Type B pancreatic cell (in vitro differentiated cells): ENCODE results near the gene SETD3. TPM values are rescaled to one million over a fixed set of nuclear protein-coding genes. Genes with fewer than 3 reads are reported as not detected.

ENCODE experiments used
- DNase-seq: peaks from one replicate; pipeline ENCODE4 v3.0.0; 2021; ENCODE audit warnings: mixed read lengths; ENCODE audit not compliant: unreplicated experiment; ENCODE audit errors: extremely low spot score
- H3K27ac Mint-ChIP-seq: 2 replicates; pipeline ENCODE4 v1.8.0; 2021; ENCODE audit warnings: mild to moderate bottlenecking, mixed read lengths
- H3K27me3 Mint-ChIP-seq: 2 replicates; pipeline ENCODE4 v1.8.0; 2021; ENCODE audit warnings: mixed read lengths
- H3K36me3 Mint-ChIP-seq: 2 replicates; pipeline ENCODE4 v1.8.0; 2021; ENCODE audit warnings: mixed read lengths
- H3K4me1 Mint-ChIP-seq: one replicate; pipeline ENCODE4 v1.8.0; 2021; ENCODE audit warnings: mixed read lengths; ENCODE audit not compliant: unreplicated experiment
- H3K4me3 Mint-ChIP-seq: 2 replicates; pipeline ENCODE4 v1.8.0; 2021; ENCODE audit warnings: mild to moderate bottlenecking, mixed read lengths
- H3K9me3 Mint-ChIP-seq: 2 replicates; pipeline ENCODE4 v1.8.0; 2021; ENCODE audit warnings: mixed read lengths
- total RNA-seq: library from RNA; stranded (reverse); gene quantifications from 2 replicates; pipeline ENCODE4 v1.2.1, GENCODE V29; 2021; ENCODE audit warnings: low replicate concordance
- TF ChIP-seq, protein P1 (sequence below): fragments of 200-600 bp; sonication (generic); conservative IDR thresholded peaks from 2 replicates; pipeline ENCODE4 v1.5.0; 2021; ENCODE audit warnings: antibody characterized with exemption, mild to moderate bottlenecking

Gene SETD3
- total RNA-seq, 1 donor from 2014 or later: 50.2 TPM

DNA sequence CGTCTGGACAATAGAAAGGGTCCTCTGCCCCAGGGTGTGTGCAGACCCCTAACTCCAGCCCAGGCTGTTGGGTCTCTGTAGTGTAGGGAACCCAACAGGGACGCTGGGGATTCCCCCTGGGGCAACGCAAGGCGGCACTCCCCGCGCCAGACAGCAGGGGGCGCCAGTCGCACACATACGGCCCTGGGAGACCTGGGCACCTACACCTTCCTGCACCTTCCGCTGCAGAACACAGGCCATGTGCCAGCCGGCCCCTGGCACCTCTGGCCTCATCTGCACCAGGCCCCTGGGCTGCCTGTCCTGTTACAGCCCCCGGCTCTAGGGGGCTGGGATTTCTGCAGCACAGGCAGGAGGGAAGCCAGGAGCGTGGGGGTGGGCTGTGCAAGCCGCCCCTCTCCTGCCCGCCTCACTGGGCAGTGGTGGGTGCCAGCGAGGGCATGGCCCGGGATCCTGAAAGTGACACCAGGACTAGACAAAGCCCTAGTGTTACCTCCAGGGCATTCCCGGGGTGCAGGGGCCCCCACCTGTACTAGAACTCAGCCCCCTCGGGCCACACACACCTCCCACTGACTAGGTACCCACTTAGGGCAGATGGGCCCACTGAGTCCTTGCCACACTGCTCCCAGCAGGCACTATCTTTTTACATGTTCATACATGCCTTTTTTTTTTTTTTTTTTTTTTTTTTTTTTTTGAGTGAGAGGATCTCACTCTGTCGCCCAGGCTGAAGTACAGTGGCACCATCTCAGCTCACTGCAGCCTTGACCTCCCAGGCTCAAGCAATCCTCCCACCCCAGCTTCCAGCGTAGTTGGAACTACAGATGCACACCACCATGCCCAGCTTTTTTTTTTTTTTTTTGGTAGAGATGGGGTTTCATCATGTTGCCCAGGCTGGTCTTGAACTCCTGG is 38.0 kb upstream of the SETD3 start:
- TF ChIP-seq, protein P1, sequence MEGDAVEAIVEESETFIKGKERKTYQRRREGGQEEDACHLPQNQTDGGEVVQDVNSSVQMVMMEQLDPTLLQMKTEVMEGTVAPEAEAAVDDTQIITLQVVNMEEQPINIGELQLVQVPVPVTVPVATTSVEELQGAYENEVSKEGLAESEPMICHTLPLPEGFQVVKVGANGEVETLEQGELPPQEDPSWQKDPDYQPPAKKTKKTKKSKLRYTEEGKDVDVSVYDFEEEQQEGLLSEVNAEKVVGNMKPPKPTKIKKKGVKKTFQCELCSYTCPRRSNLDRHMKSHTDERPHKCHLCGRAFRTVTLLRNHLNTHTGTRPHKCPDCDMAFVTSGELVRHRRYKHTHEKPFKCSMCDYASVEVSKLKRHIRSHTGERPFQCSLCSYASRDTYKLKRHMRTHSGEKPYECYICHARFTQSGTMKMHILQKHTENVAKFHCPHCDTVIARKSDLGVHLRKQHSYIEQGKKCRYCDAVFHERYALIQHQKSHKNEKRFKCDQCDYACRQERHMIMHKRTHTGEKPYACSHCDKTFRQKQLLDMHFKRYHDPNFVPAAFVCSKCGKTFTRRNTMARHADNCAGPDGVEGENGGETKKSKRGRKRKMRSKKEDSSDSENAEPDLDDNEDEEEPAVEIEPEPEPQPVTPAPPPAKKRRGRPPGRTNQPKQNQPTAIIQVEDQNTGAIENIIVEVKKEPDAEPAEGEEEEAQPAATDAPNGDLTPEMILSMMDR: peak; percentile 97
- peaks cover 20% of the 10 kb centered on the region for H3K4me1 Mint-ChIP-seq
- H3K36me3 Mint-ChIP-seq: no peaks in the 10 kb centered on the region
- no peaks in the 10 kb centered on the region for H3K9me3 Mint-ChIP-seq
- no peaks in the 10 kb centered on the region for H3K27me3 Mint-ChIP-seq
- peak; percentile 86 for DNase-seq
- H3K27ac Mint-ChIP-seq: peak overlapping the region; percentile 59
- H3K4me3 Mint-ChIP-seq: no peak overlapping the region

DNA sequence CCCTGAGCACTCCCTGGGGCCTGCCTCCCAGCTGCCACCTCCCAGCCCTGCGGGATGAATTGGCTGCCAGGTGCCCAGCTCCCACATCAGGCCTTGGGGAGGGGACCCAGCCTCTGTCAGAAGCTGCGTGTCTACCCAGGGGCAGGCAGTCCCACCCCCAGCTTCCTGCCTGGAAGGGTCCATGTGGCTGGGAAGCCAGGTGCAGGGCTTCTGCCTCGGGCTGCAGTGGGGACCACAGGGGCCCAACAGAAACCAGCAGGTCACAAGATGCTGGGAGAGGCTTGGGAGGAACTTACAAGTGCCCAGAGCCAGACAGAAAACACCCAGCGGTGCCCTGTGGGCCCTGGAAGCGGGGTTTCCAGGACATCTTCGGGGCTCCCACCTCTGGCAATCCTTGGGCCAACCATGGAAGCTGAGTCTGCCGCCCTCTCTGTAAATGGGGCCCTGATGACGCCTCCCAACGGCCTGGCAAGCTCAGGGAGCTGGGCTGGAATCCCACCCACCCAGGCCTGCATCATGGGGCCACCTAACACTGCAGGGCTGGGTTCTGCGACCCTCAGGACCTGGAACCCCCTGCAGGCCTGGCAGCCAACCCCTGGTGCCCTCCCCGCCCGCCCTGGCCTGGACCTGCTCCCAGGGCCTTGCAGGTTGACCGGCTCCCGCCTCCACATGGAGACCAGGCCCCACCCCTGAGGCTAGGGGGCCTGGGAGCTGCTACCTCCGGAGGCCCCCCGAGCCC is 37.2 kb upstream of the SETD3 start:
- Mint-ChIP-seq H3K27ac (no peak overlapping the region), H3K4me1 (peaks cover 18% of the 10 kb centered on the region), H3K4me3 (no peak overlapping the region), H3K9me3 (no peaks in the 10 kb centered on the region), H3K36me3 (no peaks in the 10 kb centered on the region), H3K27me3 (no peaks in the 10 kb centered on the region)
- TF ChIP-seq, protein P1: no peak
- no peak for DNase-seq

DNA sequence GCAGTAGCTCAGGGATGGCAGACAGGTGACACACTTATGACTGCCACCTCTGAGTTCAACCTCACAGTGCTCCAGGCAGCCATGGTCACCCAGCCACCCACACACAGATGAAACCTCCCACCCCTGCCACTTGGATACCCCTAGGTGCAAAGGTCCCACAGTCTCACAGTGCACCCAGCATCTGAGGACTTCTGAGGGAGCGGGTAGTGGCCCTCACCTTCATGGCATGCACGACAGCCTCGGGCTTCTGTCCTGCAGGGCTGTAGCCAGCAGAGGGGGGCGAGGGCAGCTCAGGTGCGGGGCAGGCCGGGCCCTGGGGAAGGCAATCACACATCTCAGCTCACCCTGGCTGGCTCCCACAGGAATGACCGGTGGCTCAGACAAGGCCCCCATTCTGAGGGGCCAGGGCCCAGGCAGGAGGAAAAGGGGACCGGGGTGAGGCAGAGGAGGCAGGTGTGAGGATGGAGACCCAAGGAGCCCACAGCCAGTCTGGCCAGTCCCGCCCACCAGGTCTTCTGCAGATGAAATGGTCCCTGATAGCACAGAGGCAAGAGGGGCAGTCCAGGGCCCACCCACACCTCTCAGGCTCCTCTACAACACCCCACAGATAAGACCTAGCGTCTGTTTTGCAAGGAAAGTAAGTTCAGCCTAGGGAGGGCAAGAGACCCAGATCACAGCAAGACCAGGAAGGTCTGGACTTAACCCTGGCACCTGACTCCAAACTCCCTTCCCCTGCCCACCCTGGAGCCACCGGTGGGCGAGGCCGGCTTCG is 36.4 kb upstream of the SETD3 start:
- no peaks in the 10 kb centered on the region for H3K36me3 Mint-ChIP-seq
- no peak for DNase-seq
- no peaks in the 10 kb centered on the region for H3K9me3 Mint-ChIP-seq
- H3K27ac Mint-ChIP-seq: no peak overlapping the region
- H3K27me3 Mint-ChIP-seq: no peaks in the 10 kb centered on the region
- no peak overlapping the region for H3K4me3 Mint-ChIP-seq
- TF ChIP-seq, protein P1: no peak
- peaks cover 14% of the 10 kb centered on the region for H3K4me1 Mint-ChIP-seq

DNA sequence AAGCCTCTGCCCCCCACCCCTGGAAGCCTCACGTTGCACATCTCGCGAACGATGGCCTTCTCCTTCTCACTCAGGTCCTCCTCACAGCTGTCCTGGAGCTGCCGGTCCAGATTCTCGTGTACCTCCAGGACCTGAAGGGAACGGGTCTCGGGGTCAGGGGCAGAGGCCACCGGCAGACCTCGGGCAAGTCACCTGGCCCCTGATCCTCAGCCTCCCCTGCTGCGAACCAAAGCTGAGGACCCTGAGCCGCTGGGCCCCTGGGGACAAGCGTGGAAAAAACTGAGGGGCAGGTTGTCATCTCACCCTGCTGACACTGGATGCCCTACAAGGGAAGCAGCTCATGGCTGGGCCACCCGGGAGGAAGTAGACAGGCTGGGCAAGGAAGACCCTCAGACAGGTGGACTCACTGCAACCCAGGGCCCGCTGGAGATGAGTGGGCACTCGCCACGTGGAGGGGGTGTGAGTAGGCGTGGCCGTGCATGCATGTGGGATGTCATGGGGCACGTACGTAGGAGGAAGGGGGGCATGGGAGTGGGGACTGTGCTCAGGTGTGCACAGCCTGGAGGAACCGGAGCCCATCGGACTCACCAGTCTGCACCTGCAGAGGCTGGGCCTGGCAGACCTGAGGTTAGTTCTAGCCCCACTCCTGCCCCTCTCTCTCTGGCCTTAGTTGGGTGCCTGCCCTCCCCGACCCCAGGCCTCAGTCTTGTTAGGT is 35.7 kb upstream of the SETD3 start:
- TF ChIP-seq, protein P1: no peak
- no peaks in the 10 kb centered on the region for H3K27me3 Mint-ChIP-seq
- no peak overlapping the region for H3K27ac Mint-ChIP-seq
- no peaks in the 10 kb centered on the region for H3K9me3 Mint-ChIP-seq
- no peak for DNase-seq
- no peaks in the 10 kb centered on the region for H3K36me3 Mint-ChIP-seq
- H3K4me1 Mint-ChIP-seq: peaks cover 16% of the 10 kb centered on the region
- no peak overlapping the region for H3K4me3 Mint-ChIP-seq
